Tracheal epithelial cell (primary cell): ENCODE data around the gene RFC4. TPM values are rescaled to one million over a fixed set of nuclear protein-coding genes. Genes with fewer than 3 reads are reported as not detected.

Source experiments
- total RNA-seq: library from RNA; depleted of rRNA; stranded (reverse); fragments of >200 nt; gene quantifications from 2 replicates; pipeline ENCODE4 v1.2.1, GENCODE V29; 2014

RFC4 gene, protein sequence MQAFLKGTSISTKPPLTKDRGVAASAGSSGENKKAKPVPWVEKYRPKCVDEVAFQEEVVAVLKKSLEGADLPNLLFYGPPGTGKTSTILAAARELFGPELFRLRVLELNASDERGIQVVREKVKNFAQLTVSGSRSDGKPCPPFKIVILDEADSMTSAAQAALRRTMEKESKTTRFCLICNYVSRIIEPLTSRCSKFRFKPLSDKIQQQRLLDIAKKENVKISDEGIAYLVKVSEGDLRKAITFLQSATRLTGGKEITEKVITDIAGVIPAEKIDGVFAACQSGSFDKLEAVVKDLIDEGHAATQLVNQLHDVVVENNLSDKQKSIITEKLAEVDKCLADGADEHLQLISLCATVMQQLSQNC
- 13.6 and 16.4 TPM in 2 replicates for total RNA-seq

GRCh38 chr3:186806089-186807055 lies at the start of gene RFC4:
TSS of gene RFC4 (minus strand) at chr3:186806482. CDS start at chr3:186804713, 1,769 bp downstream.

GRCh38 chr3:186842426-186843038 lies 36.2 kb upstream of the RFC4 start, which contains the start of gene ADIPOQ:
TSS of gene ADIPOQ (plus strand) at chr3:186842710. CDS start at chr3:186853059, 10,349 bp downstream.

GRCh38 chr3:186783058-186783730 lies 23.1 kb downstream of the RFC4 start, which contains the start of gene EIF4A2:
TSS of gene EIF4A2 (plus strand) at chr3:186783577. CDS start at chr3:186783611, 34 bp downstream.

Other genes with a start within 250 kb of the RFC4 start
- gene TBCCD1, start 239.1 kb downstream of the RFC4 start, total RNA-seq, result 9.4 and 14.5 TPM in 2 replicates
- 36.4 and 51.6 TPM in 2 replicates for gene DNAJB11, start 235.8 kb downstream of the RFC4 start, total RNA-seq
- gene AHSG, start 193.4 kb downstream of the RFC4 start, total RNA-seq, result not detected in 2 replicates
- gene FETUB, start 166.1 kb downstream of the RFC4 start, total RNA-seq, result not detected in 2 replicates
- gene HRG, start 140.5 kb downstream of the RFC4 start, total RNA-seq, result not detected in 2 replicates
- gene KNG1, start 89.1 kb downstream of the RFC4 start, total RNA-seq, result not detected in 2 replicates
- gene EIF4A2, start 22.9 kb downstream of the RFC4 start, total RNA-seq, result 511 and 723 TPM in 2 replicates
- not detected in 2 replicates for gene ADIPOQ, start 36.2 kb upstream of the RFC4 start, total RNA-seq
- gene ST6GAL1, start 124.0 kb upstream of the RFC4 start, total RNA-seq, result 8.7 and 18.5 TPM in 2 replicates